ENCODE results near the gene SPATA3. TPM values are rescaled to one million over a fixed set of nuclear protein-coding genes. Genes with fewer than 3 reads are reported as not detected.
"Not testable (repeated sequence)": the region's sequence is repeated elsewhere in the genome, so short reads cannot be mapped to it uniquely, and the experiment has no call there.

The SPATA3 gene
- total and polyA plus RNA-seq, 4 donors = not detected

DNA sequence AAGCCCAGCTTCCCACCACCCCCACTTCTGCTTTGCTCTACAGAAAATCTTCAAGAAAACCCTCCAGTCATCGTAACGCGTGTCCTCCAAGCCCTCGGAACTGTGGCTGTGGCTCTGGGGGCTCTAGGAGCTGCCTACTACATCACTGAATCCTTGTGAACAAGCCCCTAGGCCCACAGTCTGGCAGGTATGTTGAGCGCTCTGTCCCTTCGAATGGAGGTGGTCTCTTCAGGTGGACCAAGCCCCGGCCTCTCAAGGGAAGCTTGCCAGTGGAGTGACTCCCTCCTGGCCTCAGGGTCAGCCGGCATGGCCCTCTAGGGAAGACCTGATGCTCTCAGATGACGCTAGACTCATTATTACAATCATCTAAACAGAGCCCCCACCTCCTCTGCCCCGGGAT is 6.7 kb downstream of the SPATA3 start:
- H3K36me3 ChIP-seq (ENCODE audit: control insufficient read depth in 4 of 4, insufficient read depth in 3 of 4, low read depth in 1 of 4, low read length in 3 of 4) = no peaks in the 10 kb centered on the region
- TF ChIP-seq HNF4G (IDR thresholded peaks at IDR 0.05) = no peak
- H3K4me1 ChIP-seq (ENCODE audit: control insufficient read depth in 4 of 4, insufficient read depth in 4 of 4, low read length in 3 of 4) = peaks cover 0 to 10% (median 0%) of the 10 kb centered on the region in 4 donors
- H3K27me3 ChIP-seq (ENCODE audit: control insufficient read depth in 4 of 4, insufficient read depth in 4 of 4, low read length in 3 of 4) = no peaks in the 10 kb centered on the region
- H3K27ac ChIP-seq (ENCODE audit: low read depth in 1 of 2, low read length in 2 of 2) = no peak overlapping the region
- 89% methylated on average over 10 of the region's 10 CpGs for WGBS
- H3K9me3 ChIP-seq (ENCODE audit: control insufficient read depth in 4 of 4, low read length in 3 of 4) = no peaks in the 10 kb centered on the region
- H3K9ac ChIP-seq (ENCODE audit: low read depth in 1 of 2, low read length in 2 of 2) = no peak overlapping the region
- no peak overlapping the region for H3K4me3 ChIP-seq (ENCODE audit: low read depth in 1 of 3, low read length in 3 of 3)
- DNase-seq (ENCODE audit: low spot score) = no peak

DNA sequence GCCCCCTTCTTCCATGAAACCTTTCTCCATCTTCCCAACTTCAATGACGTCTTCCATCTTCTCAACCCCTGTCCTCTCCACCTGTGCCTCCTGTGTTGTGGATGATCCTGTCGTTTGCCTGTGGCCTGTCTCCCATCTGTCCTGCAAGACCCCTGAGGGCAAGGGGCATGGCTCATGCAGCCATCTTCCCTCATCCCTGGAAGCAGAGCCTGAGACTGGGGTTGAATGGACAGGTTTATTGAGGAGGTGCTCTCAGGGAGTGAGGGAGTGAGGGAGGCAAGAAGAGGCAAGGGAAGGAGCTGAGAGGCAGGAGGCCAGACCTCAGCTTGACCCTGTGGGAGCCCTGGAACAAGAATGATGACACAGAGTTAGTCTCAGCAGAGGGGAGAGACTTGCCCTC is 7.3 kb downstream of the SPATA3 start:
- WGBS = 77% methylated on average over 2 of the region's 2 CpGs
- H3K9ac ChIP-seq (ENCODE audit: low read depth in 1 of 2, low read length in 2 of 2) = no peak overlapping the region
- H3K4me1 ChIP-seq (ENCODE audit: control insufficient read depth in 4 of 4, insufficient read depth in 4 of 4, low read length in 3 of 4) = peaks cover 0 to 10% (median 0%) of the 10 kb centered on the region in 4 donors
- TF ChIP-seq HNF4G (IDR thresholded peaks at IDR 0.05) = no peak
- TF ChIP-seq EGR1 (IDR thresholded peaks at IDR 0.05; ENCODE audit: low read depth in 2 of 2) = no peak
- TF ChIP-seq, protein P1, sequence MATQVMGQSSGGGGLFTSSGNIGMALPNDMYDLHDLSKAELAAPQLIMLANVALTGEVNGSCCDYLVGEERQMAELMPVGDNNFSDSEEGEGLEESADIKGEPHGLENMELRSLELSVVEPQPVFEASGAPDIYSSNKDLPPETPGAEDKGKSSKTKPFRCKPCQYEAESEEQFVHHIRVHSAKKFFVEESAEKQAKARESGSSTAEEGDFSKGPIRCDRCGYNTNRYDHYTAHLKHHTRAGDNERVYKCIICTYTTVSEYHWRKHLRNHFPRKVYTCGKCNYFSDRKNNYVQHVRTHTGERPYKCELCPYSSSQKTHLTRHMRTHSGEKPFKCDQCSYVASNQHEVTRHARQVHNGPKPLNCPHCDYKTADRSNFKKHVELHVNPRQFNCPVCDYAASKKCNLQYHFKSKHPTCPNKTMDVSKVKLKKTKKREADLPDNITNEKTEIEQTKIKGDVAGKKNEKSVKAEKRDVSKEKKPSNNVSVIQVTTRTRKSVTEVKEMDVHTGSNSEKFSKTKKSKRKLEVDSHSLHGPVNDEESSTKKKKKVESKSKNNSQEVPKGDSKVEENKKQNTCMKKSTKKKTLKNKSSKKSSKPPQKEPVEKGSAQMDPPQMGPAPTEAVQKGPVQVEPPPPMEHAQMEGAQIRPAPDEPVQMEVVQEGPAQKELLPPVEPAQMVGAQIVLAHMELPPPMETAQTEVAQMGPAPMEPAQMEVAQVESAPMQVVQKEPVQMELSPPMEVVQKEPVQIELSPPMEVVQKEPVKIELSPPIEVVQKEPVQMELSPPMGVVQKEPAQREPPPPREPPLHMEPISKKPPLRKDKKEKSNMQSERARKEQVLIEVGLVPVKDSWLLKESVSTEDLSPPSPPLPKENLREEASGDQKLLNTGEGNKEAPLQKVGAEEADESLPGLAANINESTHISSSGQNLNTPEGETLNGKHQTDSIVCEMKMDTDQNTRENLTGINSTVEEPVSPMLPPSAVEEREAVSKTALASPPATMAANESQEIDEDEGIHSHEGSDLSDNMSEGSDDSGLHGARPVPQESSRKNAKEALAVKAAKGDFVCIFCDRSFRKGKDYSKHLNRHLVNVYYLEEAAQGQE (IDR thresholded peaks at IDR 0.05) = no peak
- no peak for TF ChIP-seq FOXA2 (IDR thresholded peaks at IDR 0.05)
- no peaks in the 10 kb centered on the region for H3K9me3 ChIP-seq (ENCODE audit: control insufficient read depth in 4 of 4, low read length in 3 of 4)
- no peaks in the 10 kb centered on the region for H3K27me3 ChIP-seq (ENCODE audit: control insufficient read depth in 4 of 4, insufficient read depth in 4 of 4, low read length in 3 of 4)
- H3K4me3 ChIP-seq (ENCODE audit: low read depth in 1 of 3, low read length in 3 of 3) = no peak overlapping the region
- no peak for DNase-seq (ENCODE audit: low spot score)
- H3K36me3 ChIP-seq (ENCODE audit: control insufficient read depth in 4 of 4, insufficient read depth in 3 of 4, low read depth in 1 of 4, low read length in 3 of 4) = no peaks in the 10 kb centered on the region
- H3K27ac ChIP-seq (ENCODE audit: low read depth in 1 of 2, low read length in 2 of 2) = no peak overlapping the region

GRCh38 chr2:231004930-231005329 is 9.0 kb downstream of the SPATA3 start:
- not testable (repeated sequence) for DNase-seq (ENCODE audit: low spot score); H3K9ac ChIP-seq (ENCODE audit: low read depth in 1 of 2, low read length in 2 of 2); H3K4me3 ChIP-seq (ENCODE audit: low read depth in 1 of 3, low read length in 3 of 3); H3K27me3 ChIP-seq (ENCODE audit: control insufficient read depth in 4 of 4, insufficient read depth in 4 of 4, low read length in 3 of 4); H3K4me1 ChIP-seq (ENCODE audit: control insufficient read depth in 4 of 4, insufficient read depth in 4 of 4, low read length in 3 of 4); H3K9me3 ChIP-seq (ENCODE audit: control insufficient read depth in 4 of 4, low read length in 3 of 4); H3K27ac ChIP-seq (ENCODE audit: low read depth in 1 of 2, low read length in 2 of 2); H3K36me3 ChIP-seq (ENCODE audit: control insufficient read depth in 4 of 4, insufficient read depth in 3 of 4, low read depth in 1 of 4, low read length in 3 of 4)

DNA sequence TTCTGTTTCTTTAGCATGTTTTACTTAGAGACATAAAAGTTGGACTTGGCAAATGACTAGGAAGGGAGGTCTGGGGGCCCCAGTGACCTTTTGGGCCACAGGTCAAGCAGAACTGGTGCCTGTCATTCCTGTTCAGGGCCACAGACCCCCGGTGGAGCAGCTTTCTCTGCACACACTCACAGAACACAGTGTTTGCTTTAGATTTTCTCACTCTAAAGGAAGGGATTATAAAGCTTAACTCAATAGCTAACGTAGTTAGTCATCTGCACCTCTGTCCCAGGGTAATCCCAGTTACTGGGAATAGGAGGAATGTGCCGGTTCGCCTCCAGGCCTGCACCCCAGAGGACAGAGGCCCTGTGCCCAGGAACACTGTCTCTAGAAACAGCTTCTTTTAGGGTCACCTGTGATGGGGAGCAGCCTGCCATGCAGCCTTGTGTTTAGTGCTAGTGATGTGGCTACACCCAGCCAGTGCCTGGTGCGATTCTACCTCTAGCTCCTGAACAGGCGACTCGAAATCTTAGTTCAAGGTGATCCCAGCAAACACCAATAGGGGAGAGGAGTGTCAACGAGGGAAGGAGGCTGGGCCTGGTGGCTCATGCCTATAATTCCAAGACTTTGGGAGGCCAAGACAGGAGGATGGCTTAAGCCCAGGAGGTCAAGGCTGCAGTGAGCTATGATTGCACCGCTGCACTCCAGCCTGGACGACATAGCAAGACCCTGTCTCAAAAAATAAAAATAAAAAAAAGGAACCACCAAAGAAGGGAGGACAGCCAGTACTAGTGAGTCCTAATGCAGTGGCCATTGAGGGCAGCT is 11.6 kb downstream of the SPATA3 start:
- no peaks in the 10 kb centered on the region for H3K9me3 ChIP-seq (ENCODE audit: control insufficient read depth in 4 of 4, low read length in 3 of 4)
- DNase-seq (ENCODE audit: low spot score) = no peak
- WGBS = 77% methylated on average over 10 of the region's 10 CpGs
- H3K9ac ChIP-seq (ENCODE audit: low read depth in 1 of 2, low read length in 2 of 2) = no peak overlapping the region
- H3K4me1 ChIP-seq (ENCODE audit: control insufficient read depth in 4 of 4, insufficient read depth in 4 of 4, low read length in 3 of 4) = no peaks in the 10 kb centered on the region
- H3K27ac ChIP-seq (ENCODE audit: low read depth in 1 of 2, low read length in 2 of 2) = no peak overlapping the region
- H3K4me3 ChIP-seq (ENCODE audit: low read depth in 1 of 3, low read length in 3 of 3) = no peak overlapping the region
- H3K36me3 ChIP-seq (ENCODE audit: control insufficient read depth in 4 of 4, insufficient read depth in 3 of 4, low read depth in 1 of 4, low read length in 3 of 4) = no peaks in the 10 kb centered on the region
- H3K27me3 ChIP-seq (ENCODE audit: control insufficient read depth in 4 of 4, insufficient read depth in 4 of 4, low read length in 3 of 4) = no peaks in the 10 kb centered on the region
- no peak for TF ChIP-seq MAX (IDR thresholded peaks at IDR 0.05)
- TF ChIP-seq, protein P2, sequence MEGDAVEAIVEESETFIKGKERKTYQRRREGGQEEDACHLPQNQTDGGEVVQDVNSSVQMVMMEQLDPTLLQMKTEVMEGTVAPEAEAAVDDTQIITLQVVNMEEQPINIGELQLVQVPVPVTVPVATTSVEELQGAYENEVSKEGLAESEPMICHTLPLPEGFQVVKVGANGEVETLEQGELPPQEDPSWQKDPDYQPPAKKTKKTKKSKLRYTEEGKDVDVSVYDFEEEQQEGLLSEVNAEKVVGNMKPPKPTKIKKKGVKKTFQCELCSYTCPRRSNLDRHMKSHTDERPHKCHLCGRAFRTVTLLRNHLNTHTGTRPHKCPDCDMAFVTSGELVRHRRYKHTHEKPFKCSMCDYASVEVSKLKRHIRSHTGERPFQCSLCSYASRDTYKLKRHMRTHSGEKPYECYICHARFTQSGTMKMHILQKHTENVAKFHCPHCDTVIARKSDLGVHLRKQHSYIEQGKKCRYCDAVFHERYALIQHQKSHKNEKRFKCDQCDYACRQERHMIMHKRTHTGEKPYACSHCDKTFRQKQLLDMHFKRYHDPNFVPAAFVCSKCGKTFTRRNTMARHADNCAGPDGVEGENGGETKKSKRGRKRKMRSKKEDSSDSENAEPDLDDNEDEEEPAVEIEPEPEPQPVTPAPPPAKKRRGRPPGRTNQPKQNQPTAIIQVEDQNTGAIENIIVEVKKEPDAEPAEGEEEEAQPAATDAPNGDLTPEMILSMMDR (IDR thresholded peaks at IDR 0.05; ENCODE audit: low read depth, low read length, missing input control) = no peak
- no peak for TF ChIP-seq FOXA1 (IDR thresholded peaks at IDR 0.05)
- TF ChIP-seq HNF4G (IDR thresholded peaks at IDR 0.05) = no peak
- TF ChIP-seq GABPA (IDR thresholded peaks at IDR 0.05 in 1 of 2, conservative IDR thresholded peaks at IDR 0.05 in 1 of 2) = no peak
- TF ChIP-seq, protein P1 (IDR thresholded peaks at IDR 0.05) = no peak
- no peak for TF ChIP-seq YY1 (IDR thresholded peaks at IDR 0.05)
- no peak for TF ChIP-seq NR2F2 (IDR thresholded peaks at IDR 0.05)
- no peak for TF ChIP-seq FOXA2 (IDR thresholded peaks at IDR 0.05)
- TF ChIP-seq RXRA (IDR thresholded peaks at IDR 0.05) = no peak
- TF ChIP-seq EGR1 (IDR thresholded peaks at IDR 0.05; ENCODE audit: low read depth in 2 of 2) = no peak

Measured in liver (tissue), 9 donors.